ENCODE measurements around the gene ATP6V0C. TPM values are rescaled to one million over a fixed set of nuclear protein-coding genes. Genes with fewer than 3 reads are reported as not detected.

Gene ATP6V0C
- total and polyA plus RNA-seq, 2 of the 8 experiments (the other 6 are each of a cell fraction or from before 2014, with no cell fraction given) = 125 to 176 TPM

DNA sequence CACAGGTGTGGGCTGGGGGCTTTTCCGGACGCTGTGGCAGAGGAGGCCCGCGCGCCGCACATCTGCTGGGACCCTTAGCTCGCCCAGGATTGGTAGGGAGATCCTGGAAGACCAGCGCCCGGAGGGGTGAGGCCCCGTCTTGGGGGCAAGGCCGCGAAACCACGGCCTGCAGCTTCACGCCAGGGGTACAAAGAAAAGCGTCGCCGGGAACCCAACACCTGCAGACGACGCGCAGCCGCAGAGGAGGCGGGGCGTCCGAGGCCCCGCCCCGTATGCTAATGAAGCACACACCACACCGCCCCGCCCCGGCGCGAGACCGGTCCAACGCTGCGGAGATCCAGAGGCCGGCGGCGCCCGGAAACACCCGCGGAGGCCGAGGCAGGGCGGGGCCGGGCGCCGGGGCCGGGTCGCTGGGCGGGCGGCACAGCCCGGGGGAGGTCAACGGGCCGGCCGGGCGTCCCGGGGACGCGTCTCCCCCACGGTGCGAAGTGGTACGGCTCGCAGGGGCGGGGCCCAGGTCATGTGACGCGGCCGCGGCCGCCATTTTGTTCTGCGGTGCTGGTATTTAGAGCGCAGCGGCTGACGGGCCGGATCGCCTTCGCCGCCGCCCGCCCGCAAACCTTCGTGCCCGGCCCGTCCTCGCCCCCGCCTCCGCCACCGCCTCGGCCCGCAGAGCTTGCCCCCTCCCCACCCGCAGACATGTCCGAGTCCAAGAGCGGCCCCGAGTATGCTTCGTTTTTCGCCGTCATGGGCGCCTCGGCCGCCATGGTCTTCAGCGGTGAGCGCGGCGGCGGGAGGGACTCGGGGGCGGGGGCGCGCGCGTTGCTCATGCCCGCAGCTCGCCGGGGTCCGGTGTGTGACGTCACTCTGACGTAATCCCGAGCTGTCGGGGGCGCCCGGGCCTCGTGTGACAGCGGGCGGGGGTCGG is at the start of gene ATP6V0C (continued):
- TF ChIP-seq NANOG (IDR thresholded peaks at IDR 0.05; ENCODE audit: insufficient read depth, low read depth, low read length, poor library complexity, severe bottlenecking) = no peak
- no peak for TF ChIP-seq BRCA1 (IDR thresholded peaks at IDR 0.05; ENCODE audit: low read depth, low read length)
- TF ChIP-seq RAD21 (IDR thresholded peaks at IDR 0.05 in 1 of 2, conservative IDR thresholded peaks at IDR 0.05 in 1 of 2; ENCODE audit: low read depth in 2 of 2, low read length in 2 of 2) = no peak
- peak; percentile 81 for TF ChIP-seq KDM4A (IDR thresholded peaks at IDR 0.05; ENCODE audit: low read depth, low read length, severe bottlenecking)
- peak; percentile 58 for TF ChIP-seq ASH2L (IDR thresholded peaks at IDR 0.05; ENCODE audit: low read length)
- TF ChIP-seq, protein P1, sequence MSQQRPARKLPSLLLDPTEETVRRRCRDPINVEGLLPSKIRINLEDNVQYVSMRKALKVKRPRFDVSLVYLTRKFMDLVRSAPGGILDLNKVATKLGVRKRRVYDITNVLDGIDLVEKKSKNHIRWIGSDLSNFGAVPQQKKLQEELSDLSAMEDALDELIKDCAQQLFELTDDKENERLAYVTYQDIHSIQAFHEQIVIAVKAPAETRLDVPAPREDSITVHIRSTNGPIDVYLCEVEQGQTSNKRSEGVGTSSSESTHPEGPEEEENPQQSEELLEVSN (IDR thresholded peaks at IDR 0.05) = no peak; the same call in 1 of the 2 replicates
- no peak for TF ChIP-seq MAFK (IDR thresholded peaks at IDR 0.05; ENCODE audit: low read depth, low read length)
- no peak for TF ChIP-seq KDM1A (IDR thresholded peaks at IDR 0.05; ENCODE audit: borderline replicate concordance, low read length)
- TF ChIP-seq NRF1 (IDR thresholded peaks at IDR 0.05; ENCODE audit: low read depth, low read length) = peak; percentile 47; the same call in 1 of the 2 replicates
- TF ChIP-seq GTF2F1 (IDR thresholded peaks at IDR 0.05; ENCODE audit: borderline replicate concordance, low read depth, low read length) = no peak
- no peak for TF ChIP-seq RNF2 (IDR thresholded peaks at IDR 0.05; ENCODE audit: borderline replicate concordance, low read depth, low read length, missing control alignments, poor library complexity, severe bottlenecking)
- TF ChIP-seq KDM5A (IDR thresholded peaks at IDR 0.05; ENCODE audit: low read length) = no peak
- no peak for TF ChIP-seq SP2 (IDR thresholded peaks at IDR 0.05; ENCODE audit: low read length)
- TF ChIP-seq CREB1 (IDR thresholded peaks at IDR 0.05) = peak; percentile 95
- TF ChIP-seq TEAD4 (IDR thresholded peaks at IDR 0.05; ENCODE audit: low read depth, low read length) = peak; percentile 70
- TF ChIP-seq, protein P2, sequence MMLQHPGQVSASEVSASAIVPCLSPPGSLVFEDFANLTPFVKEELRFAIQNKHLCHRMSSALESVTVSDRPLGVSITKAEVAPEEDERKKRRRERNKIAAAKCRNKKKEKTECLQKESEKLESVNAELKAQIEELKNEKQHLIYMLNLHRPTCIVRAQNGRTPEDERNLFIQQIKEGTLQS (IDR thresholded peaks at IDR 0.05; ENCODE audit: insufficient read depth, low read depth, low read length) = no peak
- TF ChIP-seq RFX5 (IDR thresholded peaks at IDR 0.05; ENCODE audit: borderline replicate concordance, low read depth, low read length) = no peak
- no peak for TF ChIP-seq BACH1 (IDR thresholded peaks at IDR 0.05; ENCODE audit: low read length)
- no peak for TF ChIP-seq POU5F1 (IDR thresholded peaks at IDR 0.05; ENCODE audit: low read depth, low read length)
- TF ChIP-seq POLR2A (IDR thresholded peaks at IDR 0.05; ENCODE audit: control extremely low read depth in 1 of 2, low read depth in 2 of 2, low read length in 2 of 2) = peak in 1 of 2 experiments; percentile 95; a peak in 2 of 3 replicates
- 0 out of 2 replicates have a peak, but pooled peaks have one; percentile 25 for TF ChIP-seq TCF12 (IDR thresholded peaks at IDR 0.05; ENCODE audit: low read depth, low read length)
- no peak for TF ChIP-seq SRF (IDR thresholded peaks at IDR 0.05; ENCODE audit: low read depth, low read length)

All from H1 (cell line).